Body of pancreas (tissue), 4 donors: ENCODE measurements around the gene GATAD2B.

Experiments
- CTCF ChIP-seq, 7 experiments: fragments of 450-650 bp in 4 of 7; fragments of 200-600 bp in 3 of 7; sonication (generic) in 3 of 7; IDR thresholded peaks; one replicate each; pipeline ENCODE4 v1.5.1; 2016 to 2019; ENCODE audit warnings: antibody characterized with exemption in 7 of 7
- POLR2A ChIP-seq, 3 donors: fragments of 450-650 bp; IDR thresholded peaks; one replicate each; pipeline ENCODE4 v1.6.1; 2016; ENCODE audit warnings: antibody characterized with exemption in 3 of 3, mild to moderate bottlenecking in 2 of 3

GRCh38 chr1:153799016-153799415 is 123.8 kb downstream of the GATAD2B start:
- TF ChIP-seq CTCF (IDR thresholded peaks at IDR 0.05) = no peak
- TF ChIP-seq POLR2A (IDR thresholded peaks at IDR 0.05) = no peak
